Liver (tissue), 3 donors: ENCODE measurements around the gene ZNF785.

Experiments
- EGR1 ChIP-seq, 2 donors: IDR thresholded peaks; 2 replicates each; pipeline ENCODE4 v1.6.1; 2016 to 2018; ENCODE audit warnings: antibody characterized with exemption in 2 of 2, low read depth in 2 of 2
- FOXA2 ChIP-seq: IDR thresholded peaks from 2 replicates; pipeline ENCODE4 v1.6.1; 2016; ENCODE audit warnings: antibody characterized with exemption
- JUND ChIP-seq, 2 donors: IDR thresholded peaks; 2 replicates each; pipeline ENCODE4 v1.6.1; 2016; ENCODE audit warnings: antibody characterized with exemption in 2 of 2
- RAD21 ChIP-seq, 2 donors: IDR thresholded peaks; 2 replicates each; pipeline ENCODE4 v1.6.1; 2016; ENCODE audit warnings: antibody characterized with exemption in 2 of 2, mild to moderate bottlenecking in 2 of 2
- RXRA ChIP-seq, 2 donors: IDR thresholded peaks; 2 replicates each; pipeline ENCODE4 v1.6.1; 2017 to 2018; ENCODE audit warnings: antibody characterized with exemption in 2 of 2, mild to moderate bottlenecking in 1 of 2
- SP1 ChIP-seq: IDR thresholded peaks from 2 replicates; pipeline ENCODE4 v1.6.1; 2018; ENCODE audit warnings: antibody characterized with exemption, mild to moderate bottlenecking
- TF ChIP-seq, protein P1 (sequence below): fragments of 150-350 bp; IDR thresholded peaks from 2 replicates; pipeline ENCODE4 v1.5.1; 2017; ENCODE audit warnings: improper control_type of control experiment, low read depth, low read length; ENCODE audit not compliant: missing input control
- TF ChIP-seq, protein P2 (sequence below): IDR thresholded peaks from 2 replicates; pipeline ENCODE4 v1.6.1; 2016; ENCODE audit warnings: antibody characterized with exemption, mild to moderate bottlenecking
- TF ChIP-seq, protein P3 (sequence below): IDR thresholded peaks from 2 replicates; pipeline ENCODE4 v1.6.1; 2016; ENCODE audit warnings: antibody characterized with exemption
- TF ChIP-seq, protein P4 (sequence below): IDR thresholded peaks from 2 replicates; pipeline ENCODE4 v1.6.1; 2016; ENCODE audit warnings: antibody characterized with exemption
- donor health status: healthy.
- donor health status: healthy.

DNA sequence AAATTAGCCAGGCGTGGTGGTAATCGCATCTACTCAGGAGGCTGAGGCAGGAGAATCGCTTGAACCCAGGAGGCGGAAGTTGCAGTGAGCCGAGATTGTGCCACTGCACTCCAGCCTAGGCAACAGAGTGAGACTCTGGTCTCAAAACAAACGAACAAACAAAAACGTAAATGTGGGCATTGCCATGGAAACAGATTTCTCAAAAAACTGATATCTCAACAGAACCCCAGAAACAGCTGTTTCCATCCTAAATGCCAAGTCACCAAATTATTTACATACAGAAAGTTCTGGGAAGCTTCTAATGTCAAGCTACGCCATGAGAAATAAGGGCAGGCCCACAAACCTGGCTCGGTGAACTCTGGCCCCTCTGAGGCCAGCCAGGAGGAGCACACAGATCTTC, 40.7 kb upstream of the ZNF785 start:
- TF ChIP-seq EGR1 (IDR thresholded peaks at IDR 0.05; ENCODE audit: low read depth in 2 of 2) = no peak
- TF ChIP-seq, protein P1, sequence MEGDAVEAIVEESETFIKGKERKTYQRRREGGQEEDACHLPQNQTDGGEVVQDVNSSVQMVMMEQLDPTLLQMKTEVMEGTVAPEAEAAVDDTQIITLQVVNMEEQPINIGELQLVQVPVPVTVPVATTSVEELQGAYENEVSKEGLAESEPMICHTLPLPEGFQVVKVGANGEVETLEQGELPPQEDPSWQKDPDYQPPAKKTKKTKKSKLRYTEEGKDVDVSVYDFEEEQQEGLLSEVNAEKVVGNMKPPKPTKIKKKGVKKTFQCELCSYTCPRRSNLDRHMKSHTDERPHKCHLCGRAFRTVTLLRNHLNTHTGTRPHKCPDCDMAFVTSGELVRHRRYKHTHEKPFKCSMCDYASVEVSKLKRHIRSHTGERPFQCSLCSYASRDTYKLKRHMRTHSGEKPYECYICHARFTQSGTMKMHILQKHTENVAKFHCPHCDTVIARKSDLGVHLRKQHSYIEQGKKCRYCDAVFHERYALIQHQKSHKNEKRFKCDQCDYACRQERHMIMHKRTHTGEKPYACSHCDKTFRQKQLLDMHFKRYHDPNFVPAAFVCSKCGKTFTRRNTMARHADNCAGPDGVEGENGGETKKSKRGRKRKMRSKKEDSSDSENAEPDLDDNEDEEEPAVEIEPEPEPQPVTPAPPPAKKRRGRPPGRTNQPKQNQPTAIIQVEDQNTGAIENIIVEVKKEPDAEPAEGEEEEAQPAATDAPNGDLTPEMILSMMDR = no peak
- TF ChIP-seq, protein P2, sequence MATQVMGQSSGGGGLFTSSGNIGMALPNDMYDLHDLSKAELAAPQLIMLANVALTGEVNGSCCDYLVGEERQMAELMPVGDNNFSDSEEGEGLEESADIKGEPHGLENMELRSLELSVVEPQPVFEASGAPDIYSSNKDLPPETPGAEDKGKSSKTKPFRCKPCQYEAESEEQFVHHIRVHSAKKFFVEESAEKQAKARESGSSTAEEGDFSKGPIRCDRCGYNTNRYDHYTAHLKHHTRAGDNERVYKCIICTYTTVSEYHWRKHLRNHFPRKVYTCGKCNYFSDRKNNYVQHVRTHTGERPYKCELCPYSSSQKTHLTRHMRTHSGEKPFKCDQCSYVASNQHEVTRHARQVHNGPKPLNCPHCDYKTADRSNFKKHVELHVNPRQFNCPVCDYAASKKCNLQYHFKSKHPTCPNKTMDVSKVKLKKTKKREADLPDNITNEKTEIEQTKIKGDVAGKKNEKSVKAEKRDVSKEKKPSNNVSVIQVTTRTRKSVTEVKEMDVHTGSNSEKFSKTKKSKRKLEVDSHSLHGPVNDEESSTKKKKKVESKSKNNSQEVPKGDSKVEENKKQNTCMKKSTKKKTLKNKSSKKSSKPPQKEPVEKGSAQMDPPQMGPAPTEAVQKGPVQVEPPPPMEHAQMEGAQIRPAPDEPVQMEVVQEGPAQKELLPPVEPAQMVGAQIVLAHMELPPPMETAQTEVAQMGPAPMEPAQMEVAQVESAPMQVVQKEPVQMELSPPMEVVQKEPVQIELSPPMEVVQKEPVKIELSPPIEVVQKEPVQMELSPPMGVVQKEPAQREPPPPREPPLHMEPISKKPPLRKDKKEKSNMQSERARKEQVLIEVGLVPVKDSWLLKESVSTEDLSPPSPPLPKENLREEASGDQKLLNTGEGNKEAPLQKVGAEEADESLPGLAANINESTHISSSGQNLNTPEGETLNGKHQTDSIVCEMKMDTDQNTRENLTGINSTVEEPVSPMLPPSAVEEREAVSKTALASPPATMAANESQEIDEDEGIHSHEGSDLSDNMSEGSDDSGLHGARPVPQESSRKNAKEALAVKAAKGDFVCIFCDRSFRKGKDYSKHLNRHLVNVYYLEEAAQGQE = no peak
- no peak for TF ChIP-seq JUND (IDR thresholded peaks at IDR 0.05)
- TF ChIP-seq SP1 = no peak
- no peak for TF ChIP-seq RAD21 (IDR thresholded peaks at IDR 0.05)
- TF ChIP-seq FOXA2 = no peak
- no peak for TF ChIP-seq RXRA (IDR thresholded peaks at IDR 0.05)
- TF ChIP-seq, protein P3, sequence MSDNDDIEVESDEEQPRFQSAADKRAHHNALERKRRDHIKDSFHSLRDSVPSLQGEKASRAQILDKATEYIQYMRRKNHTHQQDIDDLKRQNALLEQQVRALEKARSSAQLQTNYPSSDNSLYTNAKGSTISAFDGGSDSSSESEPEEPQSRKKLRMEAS = no peak
- TF ChIP-seq, protein P4, sequence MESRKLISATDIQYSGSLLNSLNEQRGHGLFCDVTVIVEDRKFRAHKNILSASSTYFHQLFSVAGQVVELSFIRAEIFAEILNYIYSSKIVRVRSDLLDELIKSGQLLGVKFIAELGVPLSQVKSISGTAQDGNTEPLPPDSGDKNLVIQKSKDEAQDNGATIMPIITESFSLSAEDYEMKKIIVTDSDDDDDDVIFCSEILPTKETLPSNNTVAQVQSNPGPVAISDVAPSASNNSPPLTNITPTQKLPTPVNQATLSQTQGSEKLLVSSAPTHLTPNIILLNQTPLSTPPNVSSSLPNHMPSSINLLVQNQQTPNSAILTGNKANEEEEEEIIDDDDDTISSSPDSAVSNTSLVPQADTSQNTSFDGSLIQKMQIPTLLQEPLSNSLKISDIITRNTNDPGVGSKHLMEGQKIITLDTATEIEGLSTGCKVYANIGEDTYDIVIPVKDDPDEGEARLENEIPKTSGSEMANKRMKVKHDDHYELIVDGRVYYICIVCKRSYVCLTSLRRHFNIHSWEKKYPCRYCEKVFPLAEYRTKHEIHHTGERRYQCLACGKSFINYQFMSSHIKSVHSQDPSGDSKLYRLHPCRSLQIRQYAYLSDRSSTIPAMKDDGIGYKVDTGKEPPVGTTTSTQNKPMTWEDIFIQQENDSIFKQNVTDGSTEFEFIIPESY = no peak
